Activated T-helper 2 cell treated with anti-CD3 and anti-CD28 coated beads, Interferon-gamma antibody, Interleukin-2, Interleukin-4, amounts not matched to agents 10 μg/mL and 5 μg/mL and 100 μg/mL, durations not matched to agents 14 hours and 24 hours and 36 hours (primary cell): ENCODE measurements around the gene SAMD7. TPM values are rescaled to one million over a fixed set of nuclear protein-coding genes. Genes with fewer than 3 reads are reported as not detected.

Experiments
- DNase-seq: peaks from one replicate; pipeline ENCODE4 v3.0.0; 2021; ENCODE audit warnings: low spot score
- H3K27ac Mint-ChIP-seq: one replicate; pipeline ENCODE4 v1.8.0; 2021; ENCODE audit warnings: mixed read lengths
- H3K27me3 Mint-ChIP-seq: one replicate; pipeline ENCODE4 v1.8.0; 2021; ENCODE audit warnings: low read depth, mixed read lengths
- H3K36me3 Mint-ChIP-seq: one replicate; pipeline ENCODE4 v1.8.0; 2021; ENCODE audit warnings: low read depth, mixed read lengths
- H3K4me1 Mint-ChIP-seq: one replicate; pipeline ENCODE4 v1.8.0; 2021; ENCODE audit warnings: low read depth, mixed read lengths
- H3K4me3 Mint-ChIP-seq: one replicate; pipeline ENCODE4 v1.8.0; 2021; ENCODE audit warnings: low read depth, mild to moderate bottlenecking, moderate library complexity, mixed read lengths
- H3K9me3 Mint-ChIP-seq: one replicate; pipeline ENCODE4 v1.8.0; 2021; ENCODE audit warnings: mixed read lengths
- intact Hi-C: fragments of 100-400 bp; cut with micrococcal nuclease; formaldehyde crosslinking; loops from one replicate; pipeline ENCODE4 v1.15.1; 2023
- total RNA-seq: library from RNA; stranded (reverse); gene quantifications from 2 replicates; pipeline ENCODE4 v1.2.3, GENCODE V29; 2022

Gene SAMD7
- total RNA-seq, 1 donor from 2014 or later = not detected

DNA sequence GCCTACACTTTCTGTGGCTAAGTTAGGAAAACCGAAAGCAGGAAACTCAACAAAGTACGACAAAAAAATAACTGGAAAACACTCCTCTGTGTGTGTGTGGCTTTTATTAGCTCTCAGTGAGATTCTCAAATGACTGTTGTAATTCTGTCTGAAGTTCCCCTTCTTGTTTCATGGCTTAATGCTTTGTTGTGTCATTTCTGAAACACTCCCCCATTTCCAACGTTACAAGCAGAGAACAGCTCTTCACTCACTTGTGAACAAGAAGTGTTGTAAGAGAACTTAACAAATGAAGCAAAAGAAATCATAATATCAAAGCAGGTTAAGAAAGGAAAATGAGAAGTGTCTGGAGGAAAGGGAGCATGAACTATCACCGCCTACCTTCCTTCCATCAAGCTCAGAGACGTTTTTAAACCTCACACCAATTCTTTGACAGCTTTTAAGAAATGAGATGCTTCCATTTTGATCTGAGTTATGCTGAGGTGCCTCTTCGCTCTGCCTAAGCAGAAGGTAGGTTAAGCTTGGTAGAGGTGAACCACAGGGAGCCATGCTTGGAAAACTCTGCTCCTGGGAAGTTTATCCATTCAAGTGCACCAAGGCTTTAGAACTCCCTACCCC, 42.9 kb downstream of the SAMD7 start:
- Mint-ChIP-seq H3K4me1 (peaks cover 9% of the 10 kb centered on the region), H3K27me3 (peaks cover 9% of the 10 kb centered on the region), H3K27ac (peak overlapping the region; percentile 47), H3K36me3 (no peaks in the 10 kb centered on the region), H3K4me3 (no peak overlapping the region), H3K9me3 (no peaks in the 10 kb centered on the region)
- DNase-seq = no peak
- intact Hi-C loops = no loop called here

- Mint-ChIP-seq H3K27me3 (peaks cover 11% of the 10 kb centered on the region), H3K27ac (no peak overlapping the region), H3K9me3 (no peaks in the 10 kb centered on the region), H3K4me1 (peaks cover 6% of the 10 kb centered on the region), H3K4me3 (no peak overlapping the region), H3K36me3 (no peaks in the 10 kb centered on the region)
- intact Hi-C loops = no loop called here
- no peak for DNase-seq
Measured at GRCh38 chr3:169955406-169955805, 44.0 kb downstream of the SAMD7 start.

- H3K27ac Mint-ChIP-seq = no peak overlapping the region
- no peak for DNase-seq
- H3K27me3 Mint-ChIP-seq = peaks cover 8% of the 10 kb centered on the region
- peaks cover 11% of the 10 kb centered on the region for H3K36me3 Mint-ChIP-seq
- H3K4me3 Mint-ChIP-seq = no peak overlapping the region
- peaks cover 29% of the 10 kb centered on the region for H3K4me1 Mint-ChIP-seq
- peaks cover 9% of the 10 kb centered on the region for H3K9me3 Mint-ChIP-seq
- intact Hi-C loops = no loop called here
Measured at GRCh38 chr3:169964176-169964575, 52.8 kb downstream of the SAMD7 start.

DNA sequence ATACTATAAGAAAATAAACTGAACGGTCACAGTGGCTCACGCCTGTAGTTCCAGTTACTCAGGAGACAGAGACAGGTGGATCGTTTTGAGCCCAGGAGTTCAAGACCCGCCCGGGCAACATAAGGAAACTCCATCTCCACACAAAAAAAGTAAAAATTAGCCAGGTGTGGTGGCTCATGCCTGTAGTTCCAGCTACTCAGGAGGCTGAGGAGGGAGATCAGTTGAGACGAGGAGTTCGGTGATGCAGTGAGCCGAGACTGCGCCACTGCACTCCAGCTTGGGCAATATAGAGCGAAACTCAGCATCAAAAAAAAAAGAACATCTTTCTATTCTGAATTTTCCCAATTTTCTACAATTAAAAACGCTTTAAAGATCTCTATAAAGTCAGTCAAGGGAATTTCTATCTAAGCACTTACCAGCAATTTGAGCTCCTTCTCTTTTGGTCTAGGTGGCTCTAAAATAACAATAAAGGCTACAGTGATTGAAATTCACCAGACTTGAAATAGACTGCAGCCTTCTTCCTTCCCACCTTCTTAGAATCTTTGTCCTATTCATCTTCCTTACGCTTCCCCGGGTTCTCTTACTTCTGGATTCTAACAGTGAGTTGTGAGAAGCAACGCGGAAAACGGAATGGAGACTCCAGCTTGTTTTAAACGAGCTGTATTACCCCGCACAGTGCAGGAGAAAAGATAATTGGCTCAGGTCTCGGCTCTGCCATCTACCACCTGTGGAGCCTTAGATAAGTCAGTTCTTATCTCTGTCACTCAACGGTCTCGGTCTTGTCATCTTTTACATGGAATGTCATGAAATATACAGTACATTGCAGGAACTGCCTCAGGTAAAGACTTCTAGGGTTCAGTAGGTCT, 54.4 kb downstream of the SAMD7 start:
- Mint-ChIP-seq H3K27me3 (peaks cover 5% of the 10 kb centered on the region), H3K36me3 (peaks cover 17% of the 10 kb centered on the region), H3K9me3 (peaks cover 9% of the 10 kb centered on the region), H3K4me1 (peaks cover 40% of the 10 kb centered on the region), H3K27ac (peak overlapping the region; percentile 99), H3K4me3 (peak overlapping the region; percentile 91)
- intact Hi-C loops = loop anchor here (1.0 to 5.0 kb wide), 8 partner anchors 20 to 392 kb away; partner anchors contain the start of genes GPR160, LRRC34, LRRIQ4 and PRKCI
- no peak for DNase-seq

DNA sequence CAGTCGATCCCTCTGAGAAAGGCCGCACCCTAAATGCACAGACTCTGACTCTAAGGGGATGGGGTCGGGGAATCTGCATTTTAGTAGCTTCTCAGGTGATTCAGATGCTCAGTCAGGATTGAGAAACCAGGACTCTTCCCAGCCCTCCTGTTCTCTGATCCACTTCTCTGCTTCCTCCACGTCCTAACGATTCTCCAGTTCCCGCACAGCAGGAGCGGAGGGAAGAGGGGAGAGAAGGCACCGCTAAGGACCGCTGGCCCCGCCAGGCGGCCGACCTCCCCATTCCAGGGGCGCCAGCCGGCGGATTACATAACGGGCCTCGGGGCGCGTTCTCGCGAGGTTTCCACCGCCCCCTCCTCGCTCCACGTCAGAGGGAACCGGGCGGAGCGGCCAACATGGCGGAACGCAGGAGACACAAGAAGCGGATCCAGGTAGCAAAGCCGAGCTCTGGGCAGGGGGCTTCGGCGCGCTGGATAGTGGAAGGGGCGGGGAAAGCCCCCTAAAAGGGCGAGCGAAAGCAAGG, 55.1 kb downstream of the SAMD7 start, which contains the start of gene SEC62:
Gene SEC62, plus strand, starts transcription at position 380 of the 523 bp plus-strand sequence. Its CDS starts 16 bp downstream, at position 396.
- peak; percentile 88 for DNase-seq
- Mint-ChIP-seq H3K4me3 (peak within 1 kb of the TSS; percentile 91), H3K27me3 (peaks cover 5% of the 10 kb centered on the region), H3K36me3 (peaks cover 17% of the 10 kb centered on the region), H3K9me3 (peaks cover 9% of the 10 kb centered on the region), H3K4me1 (peaks cover 41% of the 10 kb centered on the region), H3K27ac (peak within 1 kb of the TSS; percentile 99)
- intact Hi-C loops = loop anchor here (1.0 to 5.0 kb wide), 8 partner anchors 21 to 391 kb away; partner anchors contain the start of genes GPR160, LRRC34, LRRIQ4 and PRKCI

GRCh38 chr3:169966951-169967915, 55.9 kb downstream of the SAMD7 start:
- Mint-ChIP-seq H3K27ac (peak overlapping the region; percentile 99), H3K36me3 (peaks cover 23% of the 10 kb centered on the region), H3K4me1 (peaks cover 46% of the 10 kb centered on the region), H3K27me3 (peaks cover 5% of the 10 kb centered on the region), H3K9me3 (peaks cover 9% of the 10 kb centered on the region), H3K4me3 (peak overlapping the region; percentile 91)
- intact Hi-C loops = loop anchor here (1.0 to 5.0 kb wide), 9 partner anchors 22 to 390 kb away; partner anchors contain the start of genes GPR160, LRRC34, LRRIQ4 and PHC3
- peak; percentile 17 for DNase-seq

GRCh38 chr3:169968224-169968885, 57.0 kb downstream of the SAMD7 start:
- peaks cover 5% of the 10 kb centered on the region for H3K27me3 Mint-ChIP-seq
- intact Hi-C loops = loop anchor here (5.0 kb wide), 3 partner anchors 34 to 389 kb away; partner anchors contain the start of genes PRKCI and SKIL
- DNase-seq = no peak
- peaks cover 27% of the 10 kb centered on the region for H3K36me3 Mint-ChIP-seq
- H3K4me3 Mint-ChIP-seq = peak overlapping the region; percentile 91
- peaks cover 9% of the 10 kb centered on the region for H3K9me3 Mint-ChIP-seq
- H3K27ac Mint-ChIP-seq = no peak overlapping the region
- H3K4me1 Mint-ChIP-seq = peaks cover 44% of the 10 kb centered on the region

- H3K36me3 Mint-ChIP-seq = peaks cover 35% of the 10 kb centered on the region
- H3K27ac Mint-ChIP-seq = no peak overlapping the region
Measured at GRCh38 chr3:169969174-169970095, 58.1 kb downstream of the SAMD7 start.

GRCh38 chr3:169970847-169971246, 59.5 kb downstream of the SAMD7 start:
- H3K36me3 Mint-ChIP-seq = peaks cover 39% of the 10 kb centered on the region
- H3K27ac Mint-ChIP-seq = no peak overlapping the region
- H3K4me1 Mint-ChIP-seq = peaks cover 50% of the 10 kb centered on the region
- no peaks in the 10 kb centered on the region for H3K27me3 Mint-ChIP-seq
- no peaks in the 10 kb centered on the region for H3K9me3 Mint-ChIP-seq
- DNase-seq = no peak
- intact Hi-C loops = no loop called here
- H3K4me3 Mint-ChIP-seq = no peak overlapping the region

More at GRCh38 chr3:169969174-169970095, 58.1 kb downstream of the SAMD7 start:
- intact Hi-C loops = loop anchor here (5.0 kb wide), 3 partner anchors 33 to 388 kb away; partner anchors contain the start of genes PRKCI and SKIL
- H3K27me3 Mint-ChIP-seq = peaks cover 3% of the 10 kb centered on the region
- DNase-seq = no peak
- H3K9me3 Mint-ChIP-seq = peaks cover 4% of the 10 kb centered on the region
- H3K4me3 Mint-ChIP-seq = peak overlapping the region; percentile 24
- H3K4me1 Mint-ChIP-seq = peaks cover 50% of the 10 kb centered on the region

- Mint-ChIP-seq H3K27ac (no peak overlapping the region), H3K4me3 (no peak overlapping the region), H3K9me3 (no peaks in the 10 kb centered on the region), H3K27me3 (no peaks in the 10 kb centered on the region), H3K4me1 (peaks cover 46% of the 10 kb centered on the region), H3K36me3 (peaks cover 46% of the 10 kb centered on the region)
- intact Hi-C loops = no loop called here
- no peak for DNase-seq
Measured at GRCh38 chr3:169971522-169971921, 60.1 kb downstream of the SAMD7 start.

GRCh38 chr3:169980055-169980454, 68.7 kb downstream of the SAMD7 start:
- Mint-ChIP-seq H3K36me3 (peaks cover 69% of the 10 kb centered on the region), H3K27me3 (no peaks in the 10 kb centered on the region), H3K4me1 (peaks cover 11% of the 10 kb centered on the region), H3K27ac (no peak overlapping the region), H3K9me3 (no peaks in the 10 kb centered on the region), H3K4me3 (no peak overlapping the region)
- DNase-seq = no peak
- intact Hi-C loops = no loop called here
